GM12878 (cell line): ENCODE data around the gene KLRC2. TPM values are rescaled to one million over a fixed set of nuclear protein-coding genes. Genes with fewer than 3 reads are reported as not detected.

Experiments used
- ATAC-seq: fragments of 200-7000 bp; cut with Tn5 transposase; 3 replicates; pipeline ENCODE4 v1.9.1; 2020; ENCODE audit warnings: mild to moderate bottlenecking, moderate library complexity
- BruUV-seq: library from RNA; stranded (reverse); fragments of 400-500 nt; replicated peaks from 2 replicates; lab custom pipeline; 2021; lab: Mats Ljungman, UMichigan
- CTCF ChIA-PET: fragments of 300-600 bp; sonication (Branson Sonifier 250); formaldehyde crosslinking; extraction: SDS; loops from one replicate; lab custom pipeline; 2021; ENCODE audit warnings: inconsistent platforms; lab: Yijun Ruan, JAX
- POLR2A ChIA-PET: fragments of 350-600 bp; formaldehyde crosslinking; extraction: SDS; loops from one replicate; lab custom pipeline; 2021; ENCODE audit warnings: inconsistent platforms; lab: Charles Lee
- RAD21 ChIA-PET: fragments of 300-600 bp; sonication (Branson Sonifier 250); formaldehyde crosslinking; loops from one replicate; lab custom pipeline; 2023; ENCODE audit warnings: antibody characterized with exemption; ENCODE audit not compliant: unreplicated experiment; lab: Charles Lee
- SMC1A ChIA-PET: fragments of 300-600 bp; sonication (Branson Sonifier 250); formaldehyde crosslinking; loops from one replicate; lab custom pipeline; 2023; ENCODE audit not compliant: unreplicated experiment, uncharacterized antibody; lab: Charles Lee
- DNase-seq: peaks from one replicate; pipeline ENCODE4 v3.0.0-alpha.2; 2011; ENCODE audit warnings: low read depth, low spot score
- FAIRE-seq: peaks from 3 replicates; lab custom pipeline; 2011; peaks lifted over from hg19 to GRCh38; lab: Jason Lieb, UNC
- H2AFZ ChIP-seq: 2 replicates; pipeline ENCODE4 v1.6.0; 2011; ENCODE audit warnings: low read depth, low read length, control low read depth; ENCODE audit not compliant: control insufficient read depth
- H3K27ac ChIP-seq: 2 replicates; pipeline ENCODE4 v1.5.1; 2011; ENCODE audit warnings: control low read depth; ENCODE audit not compliant: control insufficient read depth, insufficient read depth
- H3K27me3 ChIP-seq, 2 experiments: replicated peaks in 1 of 2; 2 replicates each; pipeline versions ENCODE4 v1.6.0 to v1.6.1; 2011; ENCODE audit warnings: low read length in 1 of 2; ENCODE audit not compliant: control insufficient read depth in 2 of 2, insufficient read depth in 2 of 2
- H3K36me3 ChIP-seq, 2 experiments: 2 replicates each; pipeline ENCODE4 v1.5.1; 2011; ENCODE audit warnings: low read length in 1 of 2; ENCODE audit not compliant: control insufficient read depth in 2 of 2, insufficient read depth in 2 of 2
- H3K4me1 ChIP-seq: 2 replicates; pipeline ENCODE4 v1.6.1; 2011; ENCODE audit warnings: mild to moderate bottlenecking, low read length, moderate library complexity, mixed read lengths; ENCODE audit not compliant: control insufficient read depth, insufficient read depth
- H3K4me2 ChIP-seq: 2 replicates; pipeline ENCODE4 v1.6.0; 2011; ENCODE audit warnings: control low read depth; ENCODE audit not compliant: control insufficient read depth, insufficient read depth
- H3K4me3 ChIP-seq: fragments of 200-600 bp; sonication (generic); 2 replicates; pipeline ENCODE4 v1.5.1; 2016
- H3K79me2 ChIP-seq: 2 replicates; pipeline ENCODE4 v1.6.0; 2011; ENCODE audit warnings: low read length; ENCODE audit not compliant: control insufficient read depth, insufficient read depth
- H3K9ac ChIP-seq: 2 replicates; pipeline ENCODE4 v1.8.0; 2011; ENCODE audit warnings: low read length, control low read depth, mixed read lengths; ENCODE audit not compliant: control insufficient read depth, insufficient read depth
- H3K9me3 ChIP-seq: replicated peaks from 3 replicates; pipeline ENCODE4 v1.5.1; 2011; ENCODE audit warnings: mild to moderate bottlenecking, low read length; ENCODE audit not compliant: control insufficient read depth, insufficient read depth
- H4K20me1 ChIP-seq: 2 replicates; pipeline ENCODE4 v1.6.0; 2011; ENCODE audit not compliant: control insufficient read depth, insufficient read depth
- BMI1 ChIP-seq: fragments of 450-650 bp; IDR thresholded peaks from 2 replicates; pipeline ENCODE4 v1.6.1; 2016; ENCODE audit warnings: mild to moderate bottlenecking, moderate library complexity, borderline replicate concordance
- CBX5 ChIP-seq: sonication (generic); IDR thresholded peaks from 2 replicates; pipeline ENCODE4 v1.6.1; 2016; ENCODE audit warnings: low read depth, moderate library complexity, mild to moderate bottlenecking, inconsistent platforms
- CHD2 ChIP-seq: IDR thresholded peaks from 2 replicates; pipeline ENCODE4 v1.6.1; 2011; ENCODE audit warnings: low read depth, low read length, improper control_type of control experiment, borderline replicate concordance
- CHD4 ChIP-seq: fragments of 200-600 bp; sonication (generic); IDR thresholded peaks from 2 replicates; pipeline ENCODE4 v1.6.1; 2016; ENCODE audit warnings: mild to moderate bottlenecking
- CREB1 ChIP-seq: IDR thresholded peaks from 2 replicates; pipeline ENCODE4 v1.6.1; 2012; ENCODE audit warnings: low read depth, mild to moderate bottlenecking, inconsistent platforms
- FOXM1 ChIP-seq: IDR thresholded peaks from 2 replicates; pipeline ENCODE4 v1.6.1; 2012; ENCODE audit warnings: low read depth, mild to moderate bottlenecking, inconsistent platforms, low read length, moderate library complexity
- LARP7 ChIP-seq: fragments of 450-650 bp; IDR thresholded peaks from 2 replicates; pipeline ENCODE4 v1.6.1; 2017; ENCODE audit warnings: mild to moderate bottlenecking
- MEF2A ChIP-seq: IDR thresholded peaks from 2 replicates; pipeline ENCODE4 v1.6.1; 2011; ENCODE audit warnings: low read depth, mild to moderate bottlenecking, low read length, moderate library complexity; ENCODE audit not compliant: insufficient read depth
- MYB ChIP-seq: fragments of 150-350 bp; IDR thresholded peaks from 2 replicates; pipeline ENCODE4 v1.6.1; 2014; ENCODE audit warnings: mild to moderate bottlenecking, low read depth, low read length, borderline replicate concordance
- NFXL1 ChIP-seq: fragments of 450-650 bp; IDR thresholded peaks from 2 replicates; pipeline ENCODE4 v1.6.1; 2017; ENCODE audit warnings: antibody characterized with exemption, mild to moderate bottlenecking, borderline replicate concordance
- NRF1 ChIP-seq: conservative IDR thresholded peaks from 2 replicates; pipeline ENCODE4 v1.6.1; 2011; ENCODE audit warnings: mild to moderate bottlenecking, low read depth, low read length, improper control_type of control experiment
- PAX8 ChIP-seq: fragments of 450-650 bp; IDR thresholded peaks from 2 replicates; pipeline ENCODE4 v1.6.1; 2017; ENCODE audit warnings: mild to moderate bottlenecking, moderate library complexity
- RB1 ChIP-seq: fragments of 450-650 bp; formaldehyde crosslinking; IDR thresholded peaks from 2 replicates; pipeline ENCODE4 v1.6.1; 2017; ENCODE audit warnings: mild to moderate bottlenecking, borderline replicate concordance
- SMAD5 ChIP-seq: IDR thresholded peaks from 2 replicates; pipeline ENCODE4 v1.6.1; 2016; ENCODE audit warnings: antibody characterized with exemption, low read depth
- SREBF2 ChIP-seq: IDR thresholded peaks from 2 replicates; pipeline ENCODE4 v1.6.1; 2012; ENCODE audit warnings: mild to moderate bottlenecking, low read length
- SRF ChIP-seq, 2 experiments: IDR thresholded peaks; 2 replicates each; pipeline ENCODE4 v1.6.1; 2011; ENCODE audit warnings: low read depth in 2 of 2, low read length in 2 of 2, mild to moderate bottlenecking in 1 of 2, moderate library complexity in 1 of 2
- STAT1 ChIP-seq: fragments of 450-650 bp; conservative IDR thresholded peaks from 2 replicates; pipeline ENCODE4 v1.6.1; 2014; ENCODE audit warnings: antibody characterized with exemption, mild to moderate bottlenecking
- TBL1XR1 ChIP-seq: IDR thresholded peaks from 2 replicates; pipeline ENCODE4 v1.6.1; 2012; ENCODE audit warnings: low read depth, low read length, improper control_type of control experiment
- TCF7 ChIP-seq: IDR thresholded peaks from 2 replicates; pipeline ENCODE4 v1.6.1; 2014; ENCODE audit warnings: antibody characterized with exemption, borderline replicate concordance
- YY1 ChIP-seq: IDR thresholded peaks from 2 replicates; pipeline ENCODE4 v1.6.1; 2011; ENCODE audit warnings: low read depth, mild to moderate bottlenecking, low read length
- ZNF622 ChIP-seq: fragments of 450-650 bp; IDR thresholded peaks from 2 replicates; pipeline ENCODE4 v1.6.1; 2017; ENCODE audit warnings: mild to moderate bottlenecking, inconsistent platforms
- WGBS: methylation state at CpG from one replicate; pipeline ENCODE4 v1.1.6; 2016; ENCODE audit warnings: low lambda C conversion rate; ENCODE audit not compliant: insufficient replicate concordance, insufficient coverage; ENCODE audit errors: missing lambda C conversion rate; 5-methylcytosine and 5-hydroxymethylcytosine counted together
- in situ Hi-C: fragments of 300-500 bp; cut with MboI; formaldehyde crosslinking; loops from 9 replicates; pipeline ENCODE4 v1.14.3; 2018; ENCODE audit warnings: mixed read lengths
- intact Hi-C: fragments of 100-400 bp; cut with micrococcal nuclease; formaldehyde crosslinking; loops from one replicate; pipeline ENCODE4 v1.14.2; 2022; ENCODE audit not compliant: unreplicated experiment
- polyA plus RNA-seq, 11 experiments: library from polyadenylated mRNA; depleted of rRNA in 4 of 11; unstranded in 6 of 11; stranded (reverse) in 5 of 11; fragments of >200 nt; fragmentation: Nextera tagmentation in 4 of 11; fragmentation: Illumina TruSeq in 1 of 11; extraction: Ambion mirVana in 4 of 11; extraction: Trizol in 1 of 11; gene quantifications; 1 replicate in 1 of 11; 2 replicates in 10 of 11; pipeline versions ENCODE4 v1.2.1 to v1.2.3, GENCODE V29; 2011 to 2016; ENCODE audit warnings: inconsistent platforms in 2 of 11, missing spikeins in 2 of 11, low read depth in 1 of 11
- total RNA-seq, 4 experiments: library from RNA; depleted of rRNA in 3 of 4; stranded (reverse); fragments of >200 nt in 3 of 4; fragmentation: Illumina TruSeq in 1 of 4; extraction: Trizol in 1 of 4; gene quantifications; 2 replicates each; pipeline versions ENCODE4 v1.2.1 to v1.2.3, GENCODE V29; 2013 to 2021
- TF ChIP-seq, protein P1 (sequence below): IDR thresholded peaks from 2 replicates; pipeline ENCODE4 v1.6.1; 2011; ENCODE audit warnings: low read depth, mild to moderate bottlenecking, low read length, moderate library complexity, borderline replicate concordance; ENCODE audit errors: extremely low read depth
- TF ChIP-seq, protein P2 (sequence below): fragments of 150-350 bp; IDR thresholded peaks from 2 replicates; pipeline ENCODE4 v1.6.1; 2014; ENCODE audit warnings: mild to moderate bottlenecking, low read depth, low read length

The KLRC2 gene
- total and polyA plus RNA-seq, 10 of the 15 experiments (the other 5 are each of a cell fraction or from before 2014, with no cell fraction given), result 0.15 to 0.40 (median 0.20) TPM; not detected in 5

GRCh38 chr12:10393291-10393690, 42.5 kb downstream of the KLRC2 start (continued):
- TF ChIP-seq MYB (no peak), SMAD5 (no peak)

DNA sequence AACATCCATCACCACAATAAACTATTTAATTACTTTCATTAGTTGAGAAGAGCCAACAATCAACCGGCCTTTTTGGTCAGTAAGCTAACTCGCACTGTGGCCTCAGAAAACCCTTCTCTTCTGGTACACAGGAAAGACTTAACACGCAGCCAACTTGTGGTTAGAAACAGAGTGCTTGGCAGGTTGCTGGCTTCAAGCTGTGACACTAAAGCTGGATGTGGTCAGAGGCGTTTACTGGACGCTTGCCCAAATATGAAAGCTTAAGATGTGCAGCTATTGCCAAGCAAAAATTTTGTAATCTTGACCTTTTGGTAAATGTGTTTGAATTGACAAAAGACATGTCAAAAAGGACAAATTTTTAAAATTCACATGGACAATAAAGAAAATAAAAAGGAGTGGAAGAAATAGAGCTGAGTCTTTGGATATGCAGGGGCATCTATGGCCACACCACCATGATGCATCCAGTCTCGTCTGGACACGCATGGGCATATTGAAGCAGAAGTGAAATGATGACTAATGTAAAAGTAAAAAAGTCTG, 43.3 kb downstream of the KLRC2 start:
- peak; percentile 77 for DNase-seq
- ChIA-PET CTCF (interaction anchor here (1.1 to 2.1 kb wide), 4 partner anchors 18 to 61 kb away, joined by 3 to 13 read pairs (median 7); partner anchors contain the start of gene KLRC4), RAD21 (interaction anchor here (0.8 to 6.7 kb wide), 5 partner anchors 9 to 1430 kb away, joined by 3 to 75 read pairs (median 4); no protein-coding TSS in a partner anchor), POLR2A (interaction anchor here (1.0 to 2.6 kb wide), 3 partner anchors 26 to 151 kb away, joined by 3 to 24 read pairs (median 4); no protein-coding TSS in a partner anchor), SMC1A (interaction anchor here (0.7 to 3.4 kb wide), 12 partner anchors 9 to 154 kb away, joined by 3 to 67 read pairs (median 4); partner anchors contain the start of gene KLRC4)
- FAIRE-seq, result peak; percentile 87
- intact Hi-C loops (loop anchor here (10.0 kb wide), 1 partner anchor 282 kb away; the partner anchor contains the start of gene STYK1), in situ Hi-C loops (no loop called here)
- H3K4me1 ChIP-seq, result peaks cover 9% of the 10 kb centered on the region; the same call in 1 of the 2 replicates
- H3K9me3 ChIP-seq, result no peaks in the 10 kb centered on the region; the same call in 2 of the 3 replicates
- H3K79me2 ChIP-seq, result no peaks in the 10 kb centered on the region
- no peaks in the 10 kb centered on the region for H3K36me3 ChIP-seq
- H3K27ac ChIP-seq, result no peak overlapping the region
- H2AFZ ChIP-seq, result no peak overlapping the region
- peak overlapping the region; percentile 30 for H3K4me2 ChIP-seq
- no TSS peak for BruUV-seq
- WGBS, result under 1% methylated on average over 7 of the region's 7 CpGs
- no peak overlapping the region for H3K9ac ChIP-seq
- H3K4me3 ChIP-seq, result 0 out of 2 replicates have a peak overlapping the region, but pooled peaks have one; percentile 15
- peak; percentile 90 for ATAC-seq
- H3K27me3 ChIP-seq, result no peaks in the 10 kb centered on the region
- H4K20me1 ChIP-seq, result no peaks in the 10 kb centered on the region
- 0 out of 2 replicates have a peak, but pooled peaks have one; percentile 43 for TF ChIP-seq CREB1
- TF ChIP-seq SRF (IDR thresholded peaks at IDR 0.05; ENCODE audit: low read depth in 2 of 2, low read length in 2 of 2), result no peak
- no peak for TF ChIP-seq NRF1
- TF ChIP-seq, protein P1, sequence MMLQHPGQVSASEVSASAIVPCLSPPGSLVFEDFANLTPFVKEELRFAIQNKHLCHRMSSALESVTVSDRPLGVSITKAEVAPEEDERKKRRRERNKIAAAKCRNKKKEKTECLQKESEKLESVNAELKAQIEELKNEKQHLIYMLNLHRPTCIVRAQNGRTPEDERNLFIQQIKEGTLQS, result no peak
- TF ChIP-seq, protein P2, sequence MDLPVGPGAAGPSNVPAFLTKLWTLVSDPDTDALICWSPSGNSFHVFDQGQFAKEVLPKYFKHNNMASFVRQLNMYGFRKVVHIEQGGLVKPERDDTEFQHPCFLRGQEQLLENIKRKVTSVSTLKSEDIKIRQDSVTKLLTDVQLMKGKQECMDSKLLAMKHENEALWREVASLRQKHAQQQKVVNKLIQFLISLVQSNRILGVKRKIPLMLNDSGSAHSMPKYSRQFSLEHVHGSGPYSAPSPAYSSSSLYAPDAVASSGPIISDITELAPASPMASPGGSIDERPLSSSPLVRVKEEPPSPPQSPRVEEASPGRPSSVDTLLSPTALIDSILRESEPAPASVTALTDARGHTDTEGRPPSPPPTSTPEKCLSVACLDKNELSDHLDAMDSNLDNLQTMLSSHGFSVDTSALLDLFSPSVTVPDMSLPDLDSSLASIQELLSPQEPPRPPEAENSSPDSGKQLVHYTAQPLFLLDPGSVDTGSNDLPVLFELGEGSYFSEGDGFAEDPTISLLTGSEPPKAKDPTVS, result no peak
- TF ChIP-seq STAT1, result no peak
- peak; percentile 61; the same call in 1 of the 2 replicates for TF ChIP-seq BMI1
- 0 out of 2 replicates have a peak, but pooled peaks have one; percentile 23 for TF ChIP-seq RB1
- no peak for TF ChIP-seq MEF2A
- no peak for TF ChIP-seq YY1
- TF ChIP-seq TBL1XR1, result no peak
- no peak for TF ChIP-seq CHD4
- no peak for TF ChIP-seq PAX8
- TF ChIP-seq SREBF2, result no peak
- 0 out of 2 replicates have a peak, but pooled peaks have one; percentile 25 for TF ChIP-seq CHD2
- no peak for TF ChIP-seq CBX5
- peak; percentile 64; the same call in 1 of the 2 replicates for TF ChIP-seq FOXM1
- TF ChIP-seq TCF7, result no peak
- TF ChIP-seq NFXL1, result no peak
- TF ChIP-seq ZNF622, result no peak
- TF ChIP-seq LARP7, result no peak
